ENCODE measurements around the gene HSPA12A.

HSPA12A gene

GRCh38 chr10:116684781-116685180 lies 57.6 kb downstream of the HSPA12A start:
- H3K4me3 Mint-ChIP-seq = no peak overlapping the region
- DNase-seq = no peak
- no peaks in the 10 kb centered on the region for H3K9me3 Mint-ChIP-seq
- H3K4me1 Mint-ChIP-seq (ENCODE audit: low read depth in 2 of 2) = peaks cover 0 to 2% of the 10 kb centered on the region in 2 donors
- no peaks in the 10 kb centered on the region for H3K27me3 Mint-ChIP-seq
- no peaks in the 10 kb centered on the region for H3K36me3 Mint-ChIP-seq (ENCODE audit: insufficient read depth)
- ATAC-seq (replicated peaks) = no peak
- no peak overlapping the region for H3K27ac Mint-ChIP-seq

GRCh38 chr10:116683821-116684220 lies 58.5 kb downstream of the HSPA12A start:
- Mint-ChIP-seq H3K4me1 (ENCODE audit: low read depth in 2 of 2) (peaks cover 0 to 2% of the 10 kb centered on the region in 2 donors), H3K4me3 (no peak overlapping the region), H3K27ac (no peak overlapping the region), H3K27me3 (no peaks in the 10 kb centered on the region), H3K9me3 (no peaks in the 10 kb centered on the region), H3K36me3 (ENCODE audit: insufficient read depth) (no peaks in the 10 kb centered on the region)
- DNase-seq (no peak), ATAC-seq (replicated peaks) (no peak)

- H3K36me3 Mint-ChIP-seq (ENCODE audit: insufficient read depth) = no peaks in the 10 kb centered on the region
- DNase-seq = no peak
- no peak overlapping the region for H3K4me3 Mint-ChIP-seq
- no peaks in the 10 kb centered on the region for H3K27me3 Mint-ChIP-seq
- no peak for ATAC-seq (replicated peaks)
- peaks cover 0 to 2% of the 10 kb centered on the region in 2 donors for H3K4me1 Mint-ChIP-seq (ENCODE audit: low read depth in 2 of 2)
- H3K27ac Mint-ChIP-seq = no peak overlapping the region
- H3K9me3 Mint-ChIP-seq = no peaks in the 10 kb centered on the region
These were observed 59.2 kb downstream of the HSPA12A start for GRCh38 chr10:116683166-116683565.

- Mint-ChIP-seq H3K27ac (no peak overlapping the region), H3K27me3 (peaks cover 0 to 1% of the 10 kb centered on the region in 2 donors), H3K4me3 (no peak overlapping the region), H3K9me3 (no peaks in the 10 kb centered on the region), H3K4me1 (ENCODE audit: low read depth in 2 of 2) (peaks cover 0 to 2% of the 10 kb centered on the region in 2 donors), H3K36me3 (ENCODE audit: insufficient read depth) (no peaks in the 10 kb centered on the region)
- no peak for ATAC-seq (replicated peaks)
- DNase-seq = no peak
These were observed 63.0 kb downstream of the HSPA12A start for GRCh38 chr10:116679351-116679750.

- no peak overlapping the region for H3K27ac Mint-ChIP-seq
- H3K27me3 Mint-ChIP-seq = peaks cover 0 to 15% of the 10 kb centered on the region in 2 donors
- H3K36me3 Mint-ChIP-seq (ENCODE audit: insufficient read depth) = no peaks in the 10 kb centered on the region
- DNase-seq = no peak
- no peak overlapping the region for H3K4me3 Mint-ChIP-seq
- no peak for ATAC-seq (replicated peaks)
- no peaks in the 10 kb centered on the region for H3K4me1 Mint-ChIP-seq (ENCODE audit: low read depth in 2 of 2)
- no peaks in the 10 kb centered on the region for H3K9me3 Mint-ChIP-seq
These were observed 65.7 kb downstream of the HSPA12A start for GRCh38 chr10:116676633-116677032.

GRCh38 chr10:116676118-116676517 lies 66.2 kb downstream of the HSPA12A start:
- Mint-ChIP-seq H3K27me3 (peaks cover 0 to 15% of the 10 kb centered on the region in 2 donors), H3K4me1 (ENCODE audit: low read depth in 2 of 2) (no peaks in the 10 kb centered on the region), H3K36me3 (ENCODE audit: insufficient read depth) (no peaks in the 10 kb centered on the region), H3K27ac (no peak overlapping the region), H3K4me3 (no peak overlapping the region), H3K9me3 (no peaks in the 10 kb centered on the region)
- no peak for DNase-seq
- ATAC-seq (replicated peaks) = no peak

- H3K36me3 Mint-ChIP-seq (ENCODE audit: insufficient read depth) = no peaks in the 10 kb centered on the region
- peaks cover 0 to 23% of the 10 kb centered on the region in 2 donors for H3K27me3 Mint-ChIP-seq
- H3K9me3 Mint-ChIP-seq = no peaks in the 10 kb centered on the region
- no peak overlapping the region for H3K4me3 Mint-ChIP-seq
- no peaks in the 10 kb centered on the region for H3K4me1 Mint-ChIP-seq (ENCODE audit: low read depth in 2 of 2)
- no peak overlapping the region for H3K27ac Mint-ChIP-seq
- DNase-seq (no peak), ATAC-seq (replicated peaks) (no peak)
These were observed 67.4 kb downstream of the HSPA12A start for GRCh38 chr10:116674901-116675423.

GRCh38 chr10:116673866-116674265 lies 68.5 kb downstream of the HSPA12A start:
- Mint-ChIP-seq H3K27me3 (peaks cover 0 to 30% of the 10 kb centered on the region in 2 donors), H3K9me3 (no peaks in the 10 kb centered on the region), H3K27ac (no peak overlapping the region), H3K4me3 (no peak overlapping the region), H3K36me3 (ENCODE audit: insufficient read depth) (no peaks in the 10 kb centered on the region), H3K4me1 (ENCODE audit: low read depth in 2 of 2) (no peaks in the 10 kb centered on the region)
- ATAC-seq (replicated peaks) (no peak), DNase-seq (no peak)

GRCh38 chr10:116672891-116673290 lies 69.5 kb downstream of the HSPA12A start:
- Mint-ChIP-seq H3K27me3 (peaks cover 0 to 39% of the 10 kb centered on the region in 2 donors), H3K27ac (no peak overlapping the region), H3K9me3 (no peaks in the 10 kb centered on the region), H3K36me3 (ENCODE audit: insufficient read depth) (no peaks in the 10 kb centered on the region), H3K4me3 (no peak overlapping the region), H3K4me1 (ENCODE audit: low read depth in 2 of 2) (no peaks in the 10 kb centered on the region)
- no peak for ATAC-seq (replicated peaks)
- DNase-seq = no peak

- no peak for ATAC-seq (replicated peaks)
- peaks cover 0 to 52% of the 10 kb centered on the region in 2 donors for H3K27me3 Mint-ChIP-seq
These were observed 71.0 kb downstream of the HSPA12A start for GRCh38 chr10:116671274-116671926.

GRCh38 chr10:116670706-116671105 lies 71.7 kb downstream of the HSPA12A start:
- H3K4me1 Mint-ChIP-seq (ENCODE audit: low read depth in 2 of 2) = no peaks in the 10 kb centered on the region
- no peak for ATAC-seq (replicated peaks)
- H3K36me3 Mint-ChIP-seq (ENCODE audit: insufficient read depth) = no peaks in the 10 kb centered on the region
- no peak overlapping the region for H3K27ac Mint-ChIP-seq
- peaks cover 0 to 52% of the 10 kb centered on the region in 2 donors for H3K27me3 Mint-ChIP-seq
- no peak for DNase-seq
- H3K9me3 Mint-ChIP-seq = peaks cover 0 to 6% of the 10 kb centered on the region in 2 donors
- no peak overlapping the region for H3K4me3 Mint-ChIP-seq

More at GRCh38 chr10:116671274-116671926, 71.0 kb downstream of the HSPA12A start:
- DNase-seq = no peak
- Mint-ChIP-seq H3K4me3 (no peak overlapping the region), H3K9me3 (peaks cover 0 to 6% of the 10 kb centered on the region in 2 donors), H3K27ac (no peak overlapping the region), H3K4me1 (ENCODE audit: low read depth in 2 of 2) (no peaks in the 10 kb centered on the region), H3K36me3 (ENCODE audit: insufficient read depth) (no peaks in the 10 kb centered on the region)

- Mint-ChIP-seq H3K27ac (no peak overlapping the region), H3K4me1 (ENCODE audit: low read depth in 2 of 2) (no peaks in the 10 kb centered on the region), H3K9me3 (peaks cover 0 to 6% of the 10 kb centered on the region in 2 donors), H3K27me3 (peaks cover 0 to 52% of the 10 kb centered on the region in 2 donors), H3K4me3 (no peak overlapping the region), H3K36me3 (ENCODE audit: insufficient read depth) (no peaks in the 10 kb centered on the region)
- ATAC-seq (replicated peaks) = no peak
- no peak for DNase-seq
These were observed 72.3 kb downstream of the HSPA12A start for GRCh38 chr10:116669832-116670644.

GRCh38 chr10:116669080-116669479 lies 73.3 kb downstream of the HSPA12A start:
- DNase-seq (no peak), ATAC-seq (replicated peaks) (no peak)
- Mint-ChIP-seq H3K9me3 (peaks cover 0 to 6% of the 10 kb centered on the region in 2 donors), H3K27ac (no peak overlapping the region), H3K36me3 (ENCODE audit: insufficient read depth) (no peaks in the 10 kb centered on the region), H3K4me3 (no peak overlapping the region), H3K4me1 (ENCODE audit: low read depth in 2 of 2) (no peaks in the 10 kb centered on the region), H3K27me3 (peaks cover 0 to 50% of the 10 kb centered on the region in 2 donors)

- no peak overlapping the region for H3K27ac Mint-ChIP-seq
- H3K4me3 Mint-ChIP-seq = no peak overlapping the region
- no peaks in the 10 kb centered on the region for H3K36me3 Mint-ChIP-seq (ENCODE audit: insufficient read depth)
- H3K9me3 Mint-ChIP-seq = peaks cover 0 to 6% of the 10 kb centered on the region in 2 donors
- ATAC-seq (replicated peaks) = no peak
- no peak for DNase-seq
- H3K4me1 Mint-ChIP-seq (ENCODE audit: low read depth in 2 of 2) = no peaks in the 10 kb centered on the region
- peaks cover 0 to 52% of the 10 kb centered on the region in 2 donors for H3K27me3 Mint-ChIP-seq
These were observed 73.9 kb downstream of the HSPA12A start for GRCh38 chr10:116668446-116668845.

Data from effector memory CD8-positive, alpha-beta T cell (primary cell).